Urothelium cell line (cell line): Measurements from ENCODE around the gene ZNF846.
"Not testable (repeated sequence)": the region's sequence is repeated elsewhere in the genome, so short reads cannot be mapped to it uniquely, and the experiment has no call there.

Experiments used
- DNase-seq: peaks from one replicate; pipeline ENCODE4 v3.0.0; 2011; ENCODE audit warnings: low spot score, mixed read lengths
- FAIRE-seq: peaks from 2 replicates; lab custom pipeline; 2011; peaks lifted over from hg19 to GRCh38; lab: Jason Lieb, UNC

Gene ZNF846

GRCh38 chr19:9768175-9769112, at the start of gene ZNF846:
ZNF846 (minus strand) TSS chr19:9768738; CDS start chr19:9764950, 3,788 bp downstream.
- FAIRE-seq (no peak), DNase-seq (peak; percentile 88)

- DNase-seq (no peak), FAIRE-seq (no peak)
Observed at GRCh38 chr19:9818175-9818733, 49.7 kb upstream of the ZNF846 start.

- FAIRE-seq (no peak), DNase-seq (no peak)
Observed at GRCh38 chr19:9811139-9811538, 42.6 kb upstream of the ZNF846 start.

DNA sequence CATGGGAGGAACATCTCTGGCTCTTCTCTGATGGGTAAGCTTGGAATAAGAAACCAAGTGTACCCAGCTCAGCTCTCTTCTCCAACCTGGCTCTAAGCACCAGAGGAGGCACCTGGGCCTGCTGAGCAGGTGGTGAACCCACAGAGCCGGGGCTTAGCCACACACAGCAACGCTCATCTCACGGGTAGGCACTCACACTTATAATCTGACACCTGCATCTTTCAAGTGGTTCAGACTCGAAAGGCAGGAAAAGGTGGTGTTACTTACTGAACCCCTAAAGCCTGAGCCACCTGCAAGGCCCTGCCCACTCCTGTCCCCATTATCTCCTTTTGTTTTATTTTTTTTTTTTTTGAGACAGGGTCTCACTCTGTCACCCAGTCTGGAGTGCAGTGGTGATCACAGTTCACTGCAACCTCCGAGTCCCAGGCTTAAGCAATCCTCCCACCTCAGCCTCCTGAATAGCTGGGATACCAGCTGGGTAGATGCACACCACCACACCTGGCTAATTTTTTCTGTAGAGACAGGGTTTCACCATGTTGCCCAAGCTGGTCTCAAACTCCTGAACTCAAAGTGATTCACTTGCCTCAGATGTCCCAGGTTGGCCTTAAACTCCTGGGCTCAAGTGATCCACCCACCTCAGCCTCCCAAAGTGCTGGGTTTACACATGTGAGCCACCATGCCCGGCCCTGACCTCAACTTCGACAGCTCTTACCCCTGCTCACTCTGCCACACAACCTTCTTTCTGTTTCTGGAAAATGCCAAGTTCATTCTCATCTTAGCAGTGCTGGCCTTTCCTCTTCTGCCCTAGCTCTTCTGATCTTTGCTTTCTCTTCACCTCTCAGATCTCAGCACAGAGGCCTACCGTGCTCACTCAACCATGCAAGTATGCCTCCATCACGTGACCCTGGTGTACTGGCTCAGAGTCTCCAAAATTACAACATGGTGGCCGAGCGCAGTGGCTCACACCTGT, 40.6 kb upstream of the ZNF846 start:
- no peak for DNase-seq
- no peak for FAIRE-seq

DNA sequence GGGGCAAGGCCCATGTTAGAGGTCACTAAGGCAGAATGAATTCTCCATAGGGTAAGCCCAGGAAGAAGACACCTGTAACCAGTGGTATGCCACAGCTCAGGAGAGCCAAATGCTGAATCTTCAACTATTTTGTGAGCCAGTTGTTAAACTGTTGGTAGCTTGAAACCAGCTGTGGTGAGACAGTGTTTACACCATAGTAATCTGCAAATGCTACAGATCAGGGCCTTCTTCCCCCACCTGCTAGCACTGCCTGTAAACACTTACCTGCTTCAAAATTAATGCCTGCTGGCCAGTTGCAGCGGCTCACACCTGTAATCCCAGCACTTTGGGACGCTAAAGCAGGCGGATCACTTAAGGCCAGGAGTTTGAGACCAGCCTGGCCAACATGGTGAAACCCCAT, 38.3 kb upstream of the ZNF846 start:
- FAIRE-seq (no peak), DNase-seq (no peak)

DNA sequence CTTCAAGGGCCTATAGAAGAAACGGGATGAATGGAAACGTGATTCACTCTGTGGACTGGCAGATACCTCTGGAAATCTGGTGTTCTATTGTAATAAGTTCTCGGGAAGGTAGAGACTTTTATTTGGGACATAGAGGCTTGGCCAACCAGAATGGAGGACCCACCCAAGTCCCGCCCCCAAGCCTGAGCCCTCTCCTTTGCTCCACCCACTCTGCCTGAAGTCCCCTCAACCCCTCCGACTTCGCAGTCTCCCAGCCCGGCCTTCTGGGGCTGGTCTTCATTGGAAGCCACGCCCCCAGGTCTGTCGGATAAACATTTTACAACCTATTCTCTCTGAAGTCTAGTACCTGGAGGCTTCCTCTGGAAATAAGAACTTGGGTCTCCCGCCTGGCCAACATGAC, 33.4 kb upstream of the ZNF846 start:
- DNase-seq (no peak), FAIRE-seq (no peak)

DNA sequence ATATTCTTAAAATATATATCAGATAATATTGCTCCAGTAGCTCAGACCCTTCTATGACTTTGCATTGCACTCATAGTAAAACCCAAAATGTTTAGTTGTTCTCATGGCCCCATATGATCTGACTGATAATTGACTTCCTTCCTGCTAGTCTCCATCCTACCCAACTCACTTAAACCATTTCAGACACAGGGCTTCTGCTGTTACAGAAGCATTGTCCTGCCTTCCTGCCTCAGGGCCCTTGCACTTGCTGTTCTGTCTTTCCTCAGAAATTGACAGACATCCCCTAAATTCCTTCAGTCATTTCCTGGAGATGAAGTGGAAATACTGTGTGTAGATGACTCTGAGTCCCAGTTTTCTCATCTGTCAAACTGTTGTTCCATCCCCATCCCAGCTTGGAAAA, 30.6 kb upstream of the ZNF846 start:
- DNase-seq (no peak), FAIRE-seq (no peak)

GRCh38 chr19:9797871-9798270, 29.3 kb upstream of the ZNF846 start:
- FAIRE-seq (no peak), DNase-seq (no peak)

DNA sequence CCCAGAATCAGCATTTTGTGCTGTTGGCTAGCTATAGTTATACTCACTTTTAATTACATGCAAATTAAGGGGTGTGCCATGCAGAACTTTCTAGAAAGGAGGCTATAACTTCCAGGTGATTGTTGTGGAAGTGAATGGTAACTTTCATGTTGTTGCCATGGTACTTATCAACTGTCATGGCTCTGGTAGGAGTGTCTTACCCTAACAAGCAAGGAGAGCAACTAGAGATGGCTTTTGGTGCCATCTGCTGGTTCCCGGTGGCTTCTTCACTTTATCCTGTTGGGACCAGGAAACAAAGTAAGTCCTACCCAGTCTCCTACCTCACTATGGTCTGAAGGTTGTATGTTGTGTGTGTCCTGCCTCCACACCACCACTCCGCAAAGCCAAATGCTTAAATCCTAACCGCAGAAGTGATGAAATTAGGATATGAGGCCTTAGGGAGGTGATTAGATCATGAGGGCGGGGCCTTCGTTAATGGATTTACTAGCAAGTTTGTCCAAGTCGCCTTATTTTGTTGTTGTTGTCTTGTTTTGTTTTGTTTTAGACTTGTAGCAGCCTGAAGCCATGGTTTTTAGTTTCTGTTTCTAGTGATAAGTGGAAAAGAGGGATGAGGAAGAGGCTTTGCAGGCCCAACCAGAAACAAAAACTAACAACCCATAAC, 27.7 kb upstream of the ZNF846 start:
- no peak for FAIRE-seq
- DNase-seq: peak; percentile 47

GRCh38 chr19:9793071-9793591, 24.6 kb upstream of the ZNF846 start:
- no peak for DNase-seq
- FAIRE-seq: no peak

DNA sequence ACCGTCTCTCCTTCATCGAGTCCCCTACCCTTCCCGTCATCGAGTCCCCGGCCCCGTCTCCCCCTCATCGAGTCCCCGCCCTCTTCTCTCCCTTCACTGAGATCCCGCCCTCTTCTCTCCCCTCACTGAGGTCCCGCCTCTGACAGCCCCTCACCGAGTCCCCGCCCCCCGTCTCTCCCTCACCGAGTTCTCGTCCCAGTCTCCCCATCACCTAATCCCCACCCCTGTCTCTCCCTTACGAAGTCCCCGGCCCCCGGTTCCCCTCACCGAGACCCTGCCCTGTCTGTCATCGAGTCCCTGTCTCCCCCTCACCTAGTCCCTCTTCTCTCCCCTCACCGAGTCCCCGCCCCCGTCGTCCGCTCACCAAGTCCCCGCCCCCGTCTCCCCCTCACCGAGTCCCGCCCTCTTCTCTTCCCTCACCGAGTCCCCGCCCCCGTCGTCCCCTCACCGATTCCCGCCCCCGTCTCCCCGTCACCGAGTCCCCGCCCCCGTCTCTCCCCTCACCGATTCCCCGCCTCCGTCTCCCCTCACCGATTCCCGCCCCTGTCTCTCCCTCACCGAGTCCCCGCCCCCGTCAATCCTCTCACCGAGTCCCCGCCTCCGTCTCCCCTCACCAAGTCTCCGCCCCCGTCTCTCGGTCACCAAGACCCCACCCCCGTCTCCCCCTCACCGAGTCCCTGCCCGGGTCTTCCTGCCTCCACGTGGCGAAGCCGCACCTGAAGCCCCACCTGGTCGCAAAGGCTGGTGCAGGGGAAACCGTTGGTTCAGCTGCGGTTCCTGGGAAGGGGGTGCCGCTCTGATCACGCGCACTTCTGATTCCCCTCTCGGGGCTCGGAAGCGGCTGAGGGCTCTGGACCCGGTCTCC, 23.9 kb upstream of the ZNF846 start:
- FAIRE-seq: no peak

DNA sequence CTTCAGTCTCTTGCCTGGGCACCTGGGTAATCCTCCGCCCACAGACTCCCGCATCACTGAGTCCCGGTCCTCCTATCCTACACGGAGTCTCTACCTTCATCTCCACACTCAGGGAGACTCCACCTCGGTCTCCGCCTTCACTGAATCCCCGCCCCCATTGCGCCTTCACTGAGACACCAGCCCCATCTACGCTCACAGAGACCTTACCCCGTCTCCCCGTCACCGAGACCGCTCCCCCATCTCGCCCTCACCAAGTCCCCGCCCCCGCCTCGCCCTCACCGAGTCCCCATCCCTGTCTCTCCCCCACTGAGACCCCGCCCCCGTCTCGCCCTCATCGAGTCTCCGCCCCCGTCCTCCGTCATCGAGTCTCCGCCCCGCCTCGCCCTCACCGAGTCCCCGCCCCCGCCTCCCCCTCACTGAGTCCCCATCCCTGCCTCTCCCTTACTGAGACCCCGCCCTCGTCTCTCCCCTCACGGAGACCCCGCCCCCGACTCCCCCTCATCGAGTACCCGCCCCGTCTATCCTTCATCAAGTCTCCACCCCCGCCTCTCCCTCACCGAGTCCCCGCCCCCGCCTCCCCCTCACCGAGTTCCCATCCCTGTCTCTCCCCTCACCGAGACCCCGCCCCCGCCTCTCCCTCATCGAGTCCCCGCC, 23.1 kb upstream of the ZNF846 start:
- DNase-seq (peak; percentile 84), FAIRE-seq (peak; percentile 27)

More for the DNA sequence above, 23.9 kb upstream of the ZNF846 start:
- DNase-seq: peak; percentile 75

DNA sequence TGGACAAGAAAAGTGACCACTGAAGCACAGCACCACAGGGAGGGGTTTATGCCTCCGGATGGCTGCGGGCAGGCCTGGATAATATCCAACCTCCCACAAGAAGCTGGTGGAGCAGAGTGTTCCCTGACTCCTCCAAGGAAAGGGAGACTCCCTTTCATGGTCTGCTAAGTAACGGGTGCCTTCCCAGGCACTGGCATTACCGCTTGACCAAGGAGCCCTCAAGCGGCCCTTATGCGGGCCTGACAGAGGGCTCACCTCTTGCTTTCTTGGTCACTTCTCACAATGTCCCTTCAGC, 22.5 kb upstream of the ZNF846 start:
- not testable (repeated sequence) for DNase-seq, FAIRE-seq

DNA sequence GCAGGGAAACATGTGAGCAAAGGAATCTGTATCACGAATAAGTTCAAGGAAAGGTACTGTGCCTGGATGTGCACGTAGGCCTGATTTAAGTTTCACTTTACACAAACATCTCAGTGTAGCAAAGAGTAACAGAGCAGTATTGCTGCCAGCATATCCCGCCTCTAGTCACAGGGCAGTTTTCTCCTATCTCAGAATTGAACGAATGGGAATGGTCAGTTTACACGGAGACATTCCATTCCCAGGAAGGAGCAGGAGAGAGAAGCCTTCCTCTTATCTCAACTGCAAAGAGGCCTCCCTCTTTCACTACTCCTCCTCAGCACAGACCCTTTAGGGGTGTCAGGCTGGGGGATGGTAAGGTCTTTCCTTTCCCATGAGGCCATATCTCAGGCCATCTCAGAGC, 21.0 kb upstream of the ZNF846 start:
- FAIRE-seq, DNase-seq: not testable (repeated sequence)

DNA sequence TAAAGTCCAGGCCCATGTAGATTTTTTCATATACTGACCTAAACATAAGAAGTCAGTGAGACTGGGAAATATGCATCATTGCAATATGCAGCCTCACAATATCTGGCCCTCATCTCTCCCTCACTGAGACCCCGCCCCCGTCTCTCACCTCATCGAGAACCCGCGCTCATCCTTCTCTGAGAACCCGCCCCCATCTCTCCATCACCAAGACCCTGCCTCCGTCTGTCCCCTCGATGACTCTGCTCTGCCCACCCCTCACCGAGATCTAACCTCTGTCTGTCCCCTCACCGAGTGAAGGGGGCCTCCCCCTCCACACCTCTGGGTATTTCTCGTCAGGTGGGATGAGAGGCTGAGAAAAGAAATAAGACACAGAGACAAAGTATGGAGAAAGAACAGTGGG, 20.5 kb upstream of the ZNF846 start:
- FAIRE-seq (no peak), DNase-seq (no peak)

- not testable (repeated sequence) for FAIRE-seq, DNase-seq
Observed at GRCh38 chr19:9788604-9789003, 20.1 kb upstream of the ZNF846 start.

DNA sequence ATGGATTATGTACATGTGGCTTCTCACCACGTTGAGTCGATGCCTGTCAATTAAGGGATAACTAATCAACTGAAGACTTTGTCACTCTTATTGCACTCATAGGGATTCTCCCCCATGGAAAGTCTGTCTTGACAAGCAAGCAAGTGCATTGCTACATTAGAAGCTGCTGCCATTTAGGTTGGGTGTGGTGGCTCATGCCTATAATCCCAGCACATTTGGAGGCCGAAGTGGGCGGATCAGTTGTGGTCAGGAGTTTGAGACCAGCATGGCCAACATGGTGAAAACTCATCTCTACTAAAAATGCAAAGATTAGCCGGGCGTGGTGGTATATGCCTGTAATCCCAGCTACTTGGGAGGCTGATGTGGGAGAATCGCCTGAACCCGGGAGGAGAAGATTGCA, 18.3 kb upstream of the ZNF846 start:
- no peak for FAIRE-seq

GRCh38 chr19:9786342-9786741, 17.8 kb upstream of the ZNF846 start:
- DNase-seq (no peak), FAIRE-seq (no peak)

More for the DNA sequence above, 18.3 kb upstream of the ZNF846 start:
- DNase-seq: no peak
